ENCODE results near the gene ARFGEF2.

The ARFGEF2 gene

GRCh38 chr20:48919336-48919881 is 2.1 kb upstream of the ARFGEF2 start:
- no peak for TF ChIP-seq CEBPB (IDR thresholded peaks at IDR 0.05)
- TF ChIP-seq YY1 (IDR thresholded peaks at IDR 0.05; ENCODE audit: low read depth): no peak
- no peak for TF ChIP-seq EP300 (IDR thresholded peaks at IDR 0.05; ENCODE audit: borderline replicate concordance)
- TF ChIP-seq ZBTB7A (IDR thresholded peaks at IDR 0.05; ENCODE audit: low read depth): no peak
- TF ChIP-seq TEAD4 (IDR thresholded peaks at IDR 0.05): no peak
- no peak for TF ChIP-seq USF1 (IDR thresholded peaks at IDR 0.05)
- no peak for TF ChIP-seq MAX (IDR thresholded peaks at IDR 0.05)

GRCh38 chr20:48919882-48920526 is 1.5 kb upstream of the ARFGEF2 start:
- TF ChIP-seq TEAD4 (IDR thresholded peaks at IDR 0.05): no peak
- no peak for TF ChIP-seq TCF12 (IDR thresholded peaks at IDR 0.05; ENCODE audit: low read depth)
- TF ChIP-seq YY1 (IDR thresholded peaks at IDR 0.05; ENCODE audit: low read depth): no peak
- no peak for TF ChIP-seq MAX (IDR thresholded peaks at IDR 0.05)
- TF ChIP-seq RAD21 (IDR thresholded peaks at IDR 0.05; ENCODE audit: low read depth): no peak
- no peak for TF ChIP-seq NFIC (IDR thresholded peaks at IDR 0.05)
- no peak for TF ChIP-seq CREB1 (IDR thresholded peaks at IDR 0.05; ENCODE audit: low read depth)
- no peak for TF ChIP-seq EP300 (IDR thresholded peaks at IDR 0.05; ENCODE audit: borderline replicate concordance)
- no peak for TF ChIP-seq REST (IDR thresholded peaks at IDR 0.05; ENCODE audit: low read depth)
- no peak for TF ChIP-seq USF1 (IDR thresholded peaks at IDR 0.05)
- TF ChIP-seq CEBPB (IDR thresholded peaks at IDR 0.05): no peak
- TF ChIP-seq FOXM1 (IDR thresholded peaks at IDR 0.05; ENCODE audit: borderline replicate concordance, low read depth): no peak
- TF ChIP-seq EGR1 (IDR thresholded peaks at IDR 0.05): no peak
- no peak for TF ChIP-seq ZBTB7A (IDR thresholded peaks at IDR 0.05; ENCODE audit: low read depth)

GRCh38 chr20:48920527-48921167 is 864 bp upstream of the ARFGEF2 start:
- TF ChIP-seq TAF1 (IDR thresholded peaks at IDR 0.05; ENCODE audit: low read depth) (no peak), FOXM1 (IDR thresholded peaks at IDR 0.05; ENCODE audit: borderline replicate concordance, low read depth) (no peak), TEAD4 (IDR thresholded peaks at IDR 0.05) (no peak), NFIC (IDR thresholded peaks at IDR 0.05) (no peak)

GRCh38 chr20:48921883-48922820 is 641 bp downstream of the ARFGEF2 start:
- TF ChIP-seq ZBTB7A (IDR thresholded peaks at IDR 0.05; ENCODE audit: low read depth): no peak
- TF ChIP-seq TAF1 (IDR thresholded peaks at IDR 0.05; ENCODE audit: low read depth): peak; percentile 27
- TF ChIP-seq EP300 (IDR thresholded peaks at IDR 0.05; ENCODE audit: borderline replicate concordance): 0 out of 2 replicates have a peak, but pooled peaks have one; percentile 6
- TF ChIP-seq TCF12 (IDR thresholded peaks at IDR 0.05; ENCODE audit: low read depth): peak; percentile 12; the same call in 1 of the 2 replicates

GRCh38 chr20:48923149-48923718 is 1.7 kb downstream of the ARFGEF2 start:
- TF ChIP-seq EGR1 (IDR thresholded peaks at IDR 0.05): no peak
- TF ChIP-seq EP300 (IDR thresholded peaks at IDR 0.05; ENCODE audit: borderline replicate concordance): no peak
- no peak for TF ChIP-seq ZBTB7A (IDR thresholded peaks at IDR 0.05; ENCODE audit: low read depth)
- no peak for TF ChIP-seq USF1 (IDR thresholded peaks at IDR 0.05)
- no peak for TF ChIP-seq CEBPB (IDR thresholded peaks at IDR 0.05)
- TF ChIP-seq TEAD4 (IDR thresholded peaks at IDR 0.05): no peak
- TF ChIP-seq TAF1 (IDR thresholded peaks at IDR 0.05; ENCODE audit: low read depth): no peak
- no peak for TF ChIP-seq FOXM1 (IDR thresholded peaks at IDR 0.05; ENCODE audit: borderline replicate concordance, low read depth)
- no peak for TF ChIP-seq TCF12 (IDR thresholded peaks at IDR 0.05; ENCODE audit: low read depth)
- no peak for TF ChIP-seq YY1 (IDR thresholded peaks at IDR 0.05; ENCODE audit: low read depth)
- TF ChIP-seq MAX (IDR thresholded peaks at IDR 0.05): no peak
- TF ChIP-seq NFIC (IDR thresholded peaks at IDR 0.05): no peak
- TF ChIP-seq CREB1 (IDR thresholded peaks at IDR 0.05; ENCODE audit: low read depth): no peak
- TF ChIP-seq RAD21 (IDR thresholded peaks at IDR 0.05; ENCODE audit: low read depth): no peak
- no peak for TF ChIP-seq REST (IDR thresholded peaks at IDR 0.05; ENCODE audit: low read depth)
